OCI-LY1 (cell line): ENCODE results near the gene PUSL1.

Experiments
- EZH2 ChIP-seq: fragments of 200-600 bp; sonication (generic), shearing (Covaris generic); IDR thresholded peaks from 2 replicates; pipeline ENCODE4 v1.8.0; 2017; ENCODE audit warnings: borderline replicate concordance, mixed run types, mild to moderate bottlenecking, antibody characterized with exemption, low read length, moderate library complexity, mixed read lengths
- TF ChIP-seq, protein P1 (sequence below): fragments of 200-600 bp; sonication (generic), shearing (Covaris generic); IDR thresholded peaks from 2 replicates; pipeline ENCODE4 v1.5.1; 2017; ENCODE audit warnings: mild to moderate bottlenecking, antibody characterized with exemption, low read length, moderate library complexity, mixed read lengths

GRCh38 chr1:1260843-1261560 lies 47.4 kb upstream of the PUSL1 start:
- TF ChIP-seq, protein P1, sequence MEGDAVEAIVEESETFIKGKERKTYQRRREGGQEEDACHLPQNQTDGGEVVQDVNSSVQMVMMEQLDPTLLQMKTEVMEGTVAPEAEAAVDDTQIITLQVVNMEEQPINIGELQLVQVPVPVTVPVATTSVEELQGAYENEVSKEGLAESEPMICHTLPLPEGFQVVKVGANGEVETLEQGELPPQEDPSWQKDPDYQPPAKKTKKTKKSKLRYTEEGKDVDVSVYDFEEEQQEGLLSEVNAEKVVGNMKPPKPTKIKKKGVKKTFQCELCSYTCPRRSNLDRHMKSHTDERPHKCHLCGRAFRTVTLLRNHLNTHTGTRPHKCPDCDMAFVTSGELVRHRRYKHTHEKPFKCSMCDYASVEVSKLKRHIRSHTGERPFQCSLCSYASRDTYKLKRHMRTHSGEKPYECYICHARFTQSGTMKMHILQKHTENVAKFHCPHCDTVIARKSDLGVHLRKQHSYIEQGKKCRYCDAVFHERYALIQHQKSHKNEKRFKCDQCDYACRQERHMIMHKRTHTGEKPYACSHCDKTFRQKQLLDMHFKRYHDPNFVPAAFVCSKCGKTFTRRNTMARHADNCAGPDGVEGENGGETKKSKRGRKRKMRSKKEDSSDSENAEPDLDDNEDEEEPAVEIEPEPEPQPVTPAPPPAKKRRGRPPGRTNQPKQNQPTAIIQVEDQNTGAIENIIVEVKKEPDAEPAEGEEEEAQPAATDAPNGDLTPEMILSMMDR = no peak
- no peak for TF ChIP-seq EZH2
